CD4-positive, alpha-beta T cell treated with Interferon alpha-2 for 1 hour (primary cell): ENCODE data around the gene BSDC1.

ENCODE experiments used
- DNase-seq, 2 donors: peaks; one replicate each; pipeline ENCODE4 v3.0.0-alpha.2; 2020 to 2022

BSDC1 gene

GRCh38 chr1:32393136-32393535 lies 1.1 kb downstream of the BSDC1 start:
- DNase-seq = peak in 1 of 2 donors; percentile 18

GRCh38 chr1:32392325-32392724 lies 1.9 kb downstream of the BSDC1 start:
- no peak for DNase-seq

GRCh38 chr1:32390904-32391870 lies 3.1 kb downstream of the BSDC1 start:
- no peak for DNase-seq

GRCh38 chr1:32388641-32389040 lies 5.6 kb downstream of the BSDC1 start:
- DNase-seq = no peak

- no peak for DNase-seq
These were observed 7.4 kb downstream of the BSDC1 start for GRCh38 chr1:32386676-32387392.

- DNase-seq = no peak
These were observed 14.2 kb downstream of the BSDC1 start for GRCh38 chr1:32380057-32380456.

GRCh38 chr1:32377541-32378220 lies 16.6 kb downstream of the BSDC1 start:
- DNase-seq = no peak

- DNase-seq = no peak
These were observed 18.0 kb downstream of the BSDC1 start for GRCh38 chr1:32376199-32376598.

GRCh38 chr1:32373996-32374592 lies 20.1 kb downstream of the BSDC1 start:
- no peak for DNase-seq

- peak; percentile 64 to 80 for DNase-seq
These were observed 22.0 kb downstream of the BSDC1 start for GRCh38 chr1:32372149-32372756.

GRCh38 chr1:32367912-32368635 lies 26.2 kb downstream of the BSDC1 start:
- DNase-seq = no peak

GRCh38 chr1:32365445-32365844 lies 28.8 kb downstream of the BSDC1 start:
- no peak for DNase-seq

GRCh38 chr1:32364836-32365235 lies 29.4 kb downstream of the BSDC1 start:
- DNase-seq = no peak

GRCh38 chr1:32363713-32364112 lies 30.5 kb downstream of the BSDC1 start:
- DNase-seq = no peak

- no peak for DNase-seq
These were observed 31.5 kb downstream of the BSDC1 start, which contains the start of the genes FAM229A and TSSK3 for GRCh38 chr1:32362474-32363313. Gene FAM229A, minus strand, starts transcription at chr1:32362485. Its CDS starts 394 bp downstream, at chr1:32362091. Gene TSSK3, plus strand, starts transcription at chr1:32362539. Its CDS starts 163 bp downstream, at chr1:32362702.

- DNase-seq = peak; percentile 12 to 23
These were observed 32.4 kb downstream of the BSDC1 start for GRCh38 chr1:32361674-32362473.

GRCh38 chr1:32361308-32361673 lies 33.0 kb downstream of the BSDC1 start:
- DNase-seq = no peak

- no peak for DNase-seq
These were observed 35.8 kb downstream of the BSDC1 start for GRCh38 chr1:32358435-32358834.

GRCh38 chr1:32357614-32358013 lies 36.6 kb downstream of the BSDC1 start:
- no peak for DNase-seq

- DNase-seq = no peak
These were observed 37.8 kb downstream of the BSDC1 start for GRCh38 chr1:32356478-32356877.
